ENCODE results near the gene MAPK8IP1.

DNA sequence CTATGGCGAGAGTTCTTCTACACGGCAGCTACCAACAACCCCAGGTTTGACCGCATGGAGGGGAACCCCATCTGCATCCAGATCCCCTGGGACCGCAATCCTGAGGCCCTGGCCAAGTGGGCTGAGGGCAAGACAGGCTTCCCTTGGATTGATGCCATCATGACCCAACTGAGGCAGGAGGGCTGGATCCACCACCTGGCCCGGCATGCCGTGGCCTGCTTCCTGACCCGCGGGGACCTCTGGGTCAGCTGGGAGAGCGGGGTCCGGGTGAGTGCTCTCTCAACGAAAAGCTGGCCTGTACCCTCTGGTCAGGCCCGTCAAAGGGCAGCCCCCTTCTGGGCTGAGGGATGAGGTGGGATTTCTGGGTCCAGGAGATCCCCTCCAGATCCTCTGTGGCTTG is 15.9 kb upstream of the MAPK8IP1 start:
- TF ChIP-seq TOX (CRISPR knock-in tag; IDR thresholded peaks at IDR 0.05; ENCODE audit: borderline replicate concordance) (no peak), PPARA (CRISPR knock-in tag; IDR thresholded peaks at IDR 0.05; ENCODE audit: borderline replicate concordance) (no peak), ZFP3 (CRISPR knock-in tag; IDR thresholded peaks at IDR 0.05) (no peak), ISL1 (CRISPR knock-in tag; IDR thresholded peaks at IDR 0.05) (no peak), CSDC2 (CRISPR knock-in tag; IDR thresholded peaks at IDR 0.05) (no peak), ARNTL (CRISPR knock-in tag; IDR thresholded peaks at IDR 0.05; ENCODE audit: borderline replicate concordance, low read depth) (no peak), OSR1 (CRISPR knock-in tag; IDR thresholded peaks at IDR 0.05) (no peak)
- TF ChIP-seq, protein P1, sequence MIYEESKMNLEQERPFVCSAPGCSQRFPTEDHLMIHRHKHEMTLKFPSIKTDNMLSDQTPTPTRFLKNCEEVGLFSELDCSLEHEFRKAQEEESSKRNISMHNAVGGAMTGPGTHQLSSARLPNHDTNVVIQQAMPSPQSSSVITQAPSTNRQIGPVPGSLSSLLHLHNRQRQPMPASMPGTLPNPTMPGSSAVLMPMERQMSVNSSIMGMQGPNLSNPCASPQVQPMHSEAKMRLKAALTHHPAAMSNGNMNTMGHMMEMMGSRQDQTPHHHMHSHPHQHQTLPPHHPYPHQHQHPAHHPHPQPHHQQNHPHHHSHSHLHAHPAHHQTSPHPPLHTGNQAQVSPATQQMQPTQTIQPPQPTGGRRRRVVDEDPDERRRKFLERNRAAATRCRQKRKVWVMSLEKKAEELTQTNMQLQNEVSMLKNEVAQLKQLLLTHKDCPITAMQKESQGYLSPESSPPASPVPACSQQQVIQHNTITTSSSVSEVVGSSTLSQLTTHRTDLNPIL (CRISPR knock-in tag; IDR thresholded peaks at IDR 0.05; ENCODE audit: low read depth), result no peak
- TF ChIP-seq, protein P2, sequence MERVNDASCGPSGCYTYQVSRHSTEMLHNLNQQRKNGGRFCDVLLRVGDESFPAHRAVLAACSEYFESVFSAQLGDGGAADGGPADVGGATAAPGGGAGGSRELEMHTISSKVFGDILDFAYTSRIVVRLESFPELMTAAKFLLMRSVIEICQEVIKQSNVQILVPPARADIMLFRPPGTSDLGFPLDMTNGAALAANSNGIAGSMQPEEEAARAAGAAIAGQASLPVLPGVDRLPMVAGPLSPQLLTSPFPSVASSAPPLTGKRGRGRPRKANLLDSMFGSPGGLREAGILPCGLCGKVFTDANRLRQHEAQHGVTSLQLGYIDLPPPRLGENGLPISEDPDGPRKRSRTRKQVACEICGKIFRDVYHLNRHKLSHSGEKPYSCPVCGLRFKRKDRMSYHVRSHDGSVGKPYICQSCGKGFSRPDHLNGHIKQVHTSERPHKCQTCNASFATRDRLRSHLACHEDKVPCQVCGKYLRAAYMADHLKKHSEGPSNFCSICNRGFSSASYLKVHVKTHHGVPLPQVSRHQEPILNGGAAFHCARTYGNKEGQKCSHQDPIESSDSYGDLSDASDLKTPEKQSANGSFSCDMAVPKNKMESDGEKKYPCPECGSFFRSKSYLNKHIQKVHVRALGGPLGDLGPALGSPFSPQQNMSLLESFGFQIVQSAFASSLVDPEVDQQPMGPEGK (CRISPR knock-in tag; IDR thresholded peaks at IDR 0.05; ENCODE audit: borderline replicate concordance), result no peak
- TF ChIP-seq, protein P3, sequence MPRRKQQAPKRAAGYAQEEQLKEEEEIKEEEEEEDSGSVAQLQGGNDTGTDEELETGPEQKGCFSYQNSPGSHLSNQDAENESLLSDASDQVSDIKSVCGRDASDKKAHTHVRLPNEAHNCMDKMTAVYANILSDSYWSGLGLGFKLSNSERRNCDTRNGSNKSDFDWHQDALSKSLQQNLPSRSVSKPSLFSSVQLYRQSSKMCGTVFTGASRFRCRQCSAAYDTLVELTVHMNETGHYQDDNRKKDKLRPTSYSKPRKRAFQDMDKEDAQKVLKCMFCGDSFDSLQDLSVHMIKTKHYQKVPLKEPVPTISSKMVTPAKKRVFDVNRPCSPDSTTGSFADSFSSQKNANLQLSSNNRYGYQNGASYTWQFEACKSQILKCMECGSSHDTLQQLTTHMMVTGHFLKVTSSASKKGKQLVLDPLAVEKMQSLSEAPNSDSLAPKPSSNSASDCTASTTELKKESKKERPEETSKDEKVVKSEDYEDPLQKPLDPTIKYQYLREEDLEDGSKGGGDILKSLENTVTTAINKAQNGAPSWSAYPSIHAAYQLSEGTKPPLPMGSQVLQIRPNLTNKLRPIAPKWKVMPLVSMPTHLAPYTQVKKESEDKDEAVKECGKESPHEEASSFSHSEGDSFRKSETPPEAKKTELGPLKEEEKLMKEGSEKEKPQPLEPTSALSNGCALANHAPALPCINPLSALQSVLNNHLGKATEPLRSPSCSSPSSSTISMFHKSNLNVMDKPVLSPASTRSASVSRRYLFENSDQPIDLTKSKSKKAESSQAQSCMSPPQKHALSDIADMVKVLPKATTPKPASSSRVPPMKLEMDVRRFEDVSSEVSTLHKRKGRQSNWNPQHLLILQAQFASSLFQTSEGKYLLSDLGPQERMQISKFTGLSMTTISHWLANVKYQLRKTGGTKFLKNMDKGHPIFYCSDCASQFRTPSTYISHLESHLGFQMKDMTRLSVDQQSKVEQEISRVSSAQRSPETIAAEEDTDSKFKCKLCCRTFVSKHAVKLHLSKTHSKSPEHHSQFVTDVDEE (CRISPR knock-in tag; IDR thresholded peaks at IDR 0.05), result no peak

Data from SK-N-SH treated with all-trans-retinoic acid at 6 μM for 48 hours (cell line).